GM23338 (cell line): ENCODE results near the gene TNFRSF19. TPM values are rescaled to one million over a fixed set of nuclear protein-coding genes. Genes with fewer than 3 reads are reported as not detected.

ENCODE experiments used
- ATAC-seq: fragments of 200-7000 bp; cut with Tn5 transposase; 3 replicates; pipeline ENCODE4 v1.9.1; 2020
- DNase-seq: peaks from one replicate; pipeline ENCODE4 v3.0.0-alpha.2; 2015; ENCODE audit warnings: low spot score
- H2AFZ ChIP-seq: fragments of 200-600 bp; sonication (generic); 2 replicates; pipeline ENCODE4 v1.8.0; 2016; ENCODE audit warnings: antibody characterized with exemption, mild to moderate bottlenecking, moderate library complexity
- H3F3A ChIP-seq: fragments of 200-600 bp; sonication (generic); replicated peaks from 2 replicates; pipeline ENCODE4 v1.8.0; 2017; ENCODE audit warnings: antibody characterized with exemption, mixed run types, low read depth
- H3K27ac ChIP-seq: fragments of 200-600 bp; sonication (generic); 2 replicates; pipeline ENCODE4 v1.6.1; 2016; ENCODE audit warnings: low read depth
- H3K27me3 ChIP-seq: fragments of 200-600 bp; sonication (generic); 2 replicates; pipeline ENCODE4 v1.8.0; 2016; ENCODE audit warnings: mild to moderate bottlenecking, mixed run types, moderate library complexity; ENCODE audit not compliant: insufficient read depth
- H3K36me3 ChIP-seq: fragments of 200-600 bp; sonication (generic); 2 replicates; pipeline ENCODE4 v1.8.0; 2016; ENCODE audit warnings: mild to moderate bottlenecking; ENCODE audit not compliant: insufficient read depth
- H3K4me1 ChIP-seq: fragments of 200-600 bp; sonication (generic); 2 replicates; pipeline ENCODE4 v1.8.0; 2016; ENCODE audit warnings: mild to moderate bottlenecking, moderate library complexity; ENCODE audit not compliant: insufficient read depth
- H3K4me2 ChIP-seq: fragments of 200-600 bp; sonication (generic); 2 replicates; pipeline ENCODE4 v1.7.1; 2017; ENCODE audit warnings: mixed run types
- H3K4me3 ChIP-seq: fragments of 200-600 bp; sonication (generic); 2 replicates; pipeline ENCODE4 v1.6.1; 2016; ENCODE audit warnings: mixed run types
- H3K79me2 ChIP-seq: fragments of 200-600 bp; sonication (generic); replicated peaks from 2 replicates; pipeline ENCODE4 v1.8.0; 2017; ENCODE audit warnings: mild to moderate bottlenecking; ENCODE audit not compliant: insufficient read depth
- H3K9me2 ChIP-seq: fragments of 200-600 bp; sonication (generic); 2 replicates; pipeline ENCODE4 v1.8.0; 2017; ENCODE audit not compliant: insufficient read depth
- H4K20me1 ChIP-seq: fragments of 200-600 bp; sonication (generic); replicated peaks from 2 replicates; pipeline ENCODE4 v1.8.0; 2017; ENCODE audit warnings: mild to moderate bottlenecking; ENCODE audit not compliant: insufficient read depth
- H3K27ac Mint-ChIP-seq: 2 replicates; pipeline ENCODE4 v1.8.0; 2020; ENCODE audit warnings: inconsistent platforms, mild to moderate bottlenecking, moderate library complexity, mixed read lengths
- H3K27me3 Mint-ChIP-seq: 3 replicates; pipeline ENCODE4 v1.8.0; 2022; ENCODE audit warnings: low read depth, mild to moderate bottlenecking, moderate library complexity, mixed read lengths, inconsistent platforms; ENCODE audit not compliant: insufficient read depth, poor library complexity
- H3K36me3 Mint-ChIP-seq: 3 replicates; pipeline ENCODE4 v1.8.0; 2021; ENCODE audit warnings: low read depth, mild to moderate bottlenecking, inconsistent platforms, moderate library complexity, mixed read lengths
- H3K4me1 Mint-ChIP-seq: 3 replicates; pipeline ENCODE4 v1.8.0; 2020; ENCODE audit warnings: mild to moderate bottlenecking, inconsistent platforms, mixed read lengths
- H3K4me3 Mint-ChIP-seq: 3 replicates; pipeline ENCODE4 v1.8.0; 2021; ENCODE audit warnings: moderate library complexity, mild to moderate bottlenecking, inconsistent platforms, mixed read lengths
- H3K9me3 Mint-ChIP-seq: 3 replicates; pipeline ENCODE4 v1.8.0; 2020; ENCODE audit warnings: moderate library complexity, mild to moderate bottlenecking, inconsistent platforms, mixed read lengths
- CREB1 ChIP-seq: fragments of 250-450 bp; sonication (Bioruptor Pico); IDR thresholded peaks from 2 replicates; pipeline ENCODE4 v1.5.0; 2020; ENCODE audit warnings: low read depth, mild to moderate bottlenecking, moderate library complexity
- EZH2 ChIP-seq: fragments of 200-600 bp; sonication (generic); IDR thresholded peaks from one replicate; pipeline ENCODE4 v1.8.0; 2017; ENCODE audit warnings: antibody characterized with exemption, mild to moderate bottlenecking, low read depth; ENCODE audit not compliant: unreplicated experiment
- EZH2phosphoT487 ChIP-seq: fragments of 200-600 bp; sonication (generic); IDR thresholded peaks from one replicate; pipeline ENCODE4 v1.8.1; 2018; ENCODE audit warnings: antibody characterized with exemption; ENCODE audit not compliant: unreplicated experiment
- JUNB ChIP-seq: IDR thresholded peaks from one replicate; pipeline ENCODE4 v1.6.1; 2016; ENCODE audit warnings: antibody characterized with exemption; ENCODE audit not compliant: unreplicated experiment
- NANOG ChIP-seq: IDR thresholded peaks from 2 replicates; pipeline ENCODE4 v1.6.1; 2016; ENCODE audit warnings: antibody characterized with exemption, borderline replicate concordance
- POLR2AphosphoS5 ChIP-seq: IDR thresholded peaks from 2 replicates; pipeline ENCODE4 v1.6.1; 2016; ENCODE audit warnings: antibody characterized with exemption, low read depth
- STAT1 ChIP-seq: IDR thresholded peaks from one replicate; pipeline ENCODE4 v1.6.1; 2016; ENCODE audit warnings: antibody characterized with exemption; ENCODE audit not compliant: unreplicated experiment
- ZNF114 ChIP-seq: fragments of 250-450 bp; sonication (Bioruptor Pico); IDR thresholded peaks from 2 replicates; pipeline ENCODE4 v1.5.0; 2020; ENCODE audit warnings: mild to moderate bottlenecking, moderate library complexity
- ZNF331 ChIP-seq: fragments of 250-450 bp; sonication (Bioruptor Pico); IDR thresholded peaks from 2 replicates; pipeline ENCODE4 v1.5.0; 2020; ENCODE audit warnings: low read depth, mild to moderate bottlenecking, moderate library complexity
- polyA plus RNA-seq: library from polyadenylated mRNA; unstranded; fragments of >200 nt; fragmentation: Nextera tagmentation; extraction: Ambion mirVana; gene quantifications from 2 replicates; pipeline ENCODE4 v1.2.1, GENCODE V29; 2016
- total RNA-seq: library from RNA; depleted of rRNA; stranded (reverse); fragments of >200 nt; shearing (Covaris generic); gene quantifications from 2 replicates; pipeline ENCODE4 v1.2.3, GENCODE V29; 2014
- TF ChIP-seq, protein P1 (sequence below): IDR thresholded peaks from 2 replicates; pipeline ENCODE4 v1.6.1; 2016; ENCODE audit warnings: antibody characterized with exemption
- TF ChIP-seq, protein P2 (sequence below), 2 experiments: fragments of 200-600 bp in 1 of 2; sonication (generic) in 1 of 2; conservative IDR thresholded peaks; 2 replicates each; pipeline versions ENCODE4 v1.5.1 to v1.6.1; 2016 to 2017; ENCODE audit warnings: antibody characterized with exemption in 2 of 2, low read depth in 2 of 2, mild to moderate bottlenecking in 2 of 2, moderate library complexity in 1 of 2
- TF ChIP-seq, protein P3 (sequence below): IDR thresholded peaks from one replicate; pipeline ENCODE4 v1.6.1; 2018; ENCODE audit warnings: antibody characterized with exemption; ENCODE audit not compliant: unreplicated experiment
- TF ChIP-seq, protein P4 (sequence below): fragments of 250-450 bp; sonication (Bioruptor Pico); IDR thresholded peaks from 2 replicates; pipeline ENCODE4 v1.5.0; 2020; ENCODE audit warnings: mild to moderate bottlenecking, moderate library complexity

The TNFRSF19 gene
- total and polyA plus RNA-seq, 2 experiments from 2014 or later: 0.21 to 0.35 TPM

DNA sequence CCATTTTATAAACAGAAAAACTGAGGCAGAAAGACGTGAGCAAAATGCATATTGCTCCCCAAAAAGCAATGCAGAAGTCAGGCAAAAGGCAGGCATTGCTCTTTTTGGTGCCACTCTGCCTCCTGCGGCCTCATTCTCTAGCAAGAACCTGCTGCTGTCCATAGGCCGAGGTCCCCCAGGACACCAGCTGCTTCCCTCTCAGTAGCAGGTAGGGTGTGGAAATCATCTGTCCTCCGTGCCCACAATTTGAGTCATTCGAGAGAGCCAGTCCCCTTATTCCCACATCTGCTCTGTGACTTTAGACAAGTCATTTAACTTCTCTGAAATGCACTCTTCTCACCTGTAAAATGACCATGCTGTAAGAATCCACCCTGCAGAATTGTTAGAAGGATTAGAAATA, 50.0 kb downstream of the TNFRSF19 start:
- TF ChIP-seq ZNF331 (CRISPR knock-in tag): no peak
- TF ChIP-seq, protein P1, sequence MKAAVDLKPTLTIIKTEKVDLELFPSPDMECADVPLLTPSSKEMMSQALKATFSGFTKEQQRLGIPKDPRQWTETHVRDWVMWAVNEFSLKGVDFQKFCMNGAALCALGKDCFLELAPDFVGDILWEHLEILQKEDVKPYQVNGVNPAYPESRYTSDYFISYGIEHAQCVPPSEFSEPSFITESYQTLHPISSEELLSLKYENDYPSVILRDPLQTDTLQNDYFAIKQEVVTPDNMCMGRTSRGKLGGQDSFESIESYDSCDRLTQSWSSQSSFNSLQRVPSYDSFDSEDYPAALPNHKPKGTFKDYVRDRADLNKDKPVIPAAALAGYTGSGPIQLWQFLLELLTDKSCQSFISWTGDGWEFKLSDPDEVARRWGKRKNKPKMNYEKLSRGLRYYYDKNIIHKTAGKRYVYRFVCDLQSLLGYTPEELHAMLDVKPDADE: no peak
- TF ChIP-seq STAT1: no peak
- TF ChIP-seq POLR2AphosphoS5: no peak
- TF ChIP-seq, protein P2, sequence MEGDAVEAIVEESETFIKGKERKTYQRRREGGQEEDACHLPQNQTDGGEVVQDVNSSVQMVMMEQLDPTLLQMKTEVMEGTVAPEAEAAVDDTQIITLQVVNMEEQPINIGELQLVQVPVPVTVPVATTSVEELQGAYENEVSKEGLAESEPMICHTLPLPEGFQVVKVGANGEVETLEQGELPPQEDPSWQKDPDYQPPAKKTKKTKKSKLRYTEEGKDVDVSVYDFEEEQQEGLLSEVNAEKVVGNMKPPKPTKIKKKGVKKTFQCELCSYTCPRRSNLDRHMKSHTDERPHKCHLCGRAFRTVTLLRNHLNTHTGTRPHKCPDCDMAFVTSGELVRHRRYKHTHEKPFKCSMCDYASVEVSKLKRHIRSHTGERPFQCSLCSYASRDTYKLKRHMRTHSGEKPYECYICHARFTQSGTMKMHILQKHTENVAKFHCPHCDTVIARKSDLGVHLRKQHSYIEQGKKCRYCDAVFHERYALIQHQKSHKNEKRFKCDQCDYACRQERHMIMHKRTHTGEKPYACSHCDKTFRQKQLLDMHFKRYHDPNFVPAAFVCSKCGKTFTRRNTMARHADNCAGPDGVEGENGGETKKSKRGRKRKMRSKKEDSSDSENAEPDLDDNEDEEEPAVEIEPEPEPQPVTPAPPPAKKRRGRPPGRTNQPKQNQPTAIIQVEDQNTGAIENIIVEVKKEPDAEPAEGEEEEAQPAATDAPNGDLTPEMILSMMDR (conservative IDR thresholded peaks at IDR 0.05; ENCODE audit: low read depth in 2 of 2): no peak
- no peak for TF ChIP-seq ZNF114 (CRISPR knock-in tag)
- TF ChIP-seq, protein P3, sequence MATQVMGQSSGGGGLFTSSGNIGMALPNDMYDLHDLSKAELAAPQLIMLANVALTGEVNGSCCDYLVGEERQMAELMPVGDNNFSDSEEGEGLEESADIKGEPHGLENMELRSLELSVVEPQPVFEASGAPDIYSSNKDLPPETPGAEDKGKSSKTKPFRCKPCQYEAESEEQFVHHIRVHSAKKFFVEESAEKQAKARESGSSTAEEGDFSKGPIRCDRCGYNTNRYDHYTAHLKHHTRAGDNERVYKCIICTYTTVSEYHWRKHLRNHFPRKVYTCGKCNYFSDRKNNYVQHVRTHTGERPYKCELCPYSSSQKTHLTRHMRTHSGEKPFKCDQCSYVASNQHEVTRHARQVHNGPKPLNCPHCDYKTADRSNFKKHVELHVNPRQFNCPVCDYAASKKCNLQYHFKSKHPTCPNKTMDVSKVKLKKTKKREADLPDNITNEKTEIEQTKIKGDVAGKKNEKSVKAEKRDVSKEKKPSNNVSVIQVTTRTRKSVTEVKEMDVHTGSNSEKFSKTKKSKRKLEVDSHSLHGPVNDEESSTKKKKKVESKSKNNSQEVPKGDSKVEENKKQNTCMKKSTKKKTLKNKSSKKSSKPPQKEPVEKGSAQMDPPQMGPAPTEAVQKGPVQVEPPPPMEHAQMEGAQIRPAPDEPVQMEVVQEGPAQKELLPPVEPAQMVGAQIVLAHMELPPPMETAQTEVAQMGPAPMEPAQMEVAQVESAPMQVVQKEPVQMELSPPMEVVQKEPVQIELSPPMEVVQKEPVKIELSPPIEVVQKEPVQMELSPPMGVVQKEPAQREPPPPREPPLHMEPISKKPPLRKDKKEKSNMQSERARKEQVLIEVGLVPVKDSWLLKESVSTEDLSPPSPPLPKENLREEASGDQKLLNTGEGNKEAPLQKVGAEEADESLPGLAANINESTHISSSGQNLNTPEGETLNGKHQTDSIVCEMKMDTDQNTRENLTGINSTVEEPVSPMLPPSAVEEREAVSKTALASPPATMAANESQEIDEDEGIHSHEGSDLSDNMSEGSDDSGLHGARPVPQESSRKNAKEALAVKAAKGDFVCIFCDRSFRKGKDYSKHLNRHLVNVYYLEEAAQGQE: no peak
- TF ChIP-seq, protein P4, sequence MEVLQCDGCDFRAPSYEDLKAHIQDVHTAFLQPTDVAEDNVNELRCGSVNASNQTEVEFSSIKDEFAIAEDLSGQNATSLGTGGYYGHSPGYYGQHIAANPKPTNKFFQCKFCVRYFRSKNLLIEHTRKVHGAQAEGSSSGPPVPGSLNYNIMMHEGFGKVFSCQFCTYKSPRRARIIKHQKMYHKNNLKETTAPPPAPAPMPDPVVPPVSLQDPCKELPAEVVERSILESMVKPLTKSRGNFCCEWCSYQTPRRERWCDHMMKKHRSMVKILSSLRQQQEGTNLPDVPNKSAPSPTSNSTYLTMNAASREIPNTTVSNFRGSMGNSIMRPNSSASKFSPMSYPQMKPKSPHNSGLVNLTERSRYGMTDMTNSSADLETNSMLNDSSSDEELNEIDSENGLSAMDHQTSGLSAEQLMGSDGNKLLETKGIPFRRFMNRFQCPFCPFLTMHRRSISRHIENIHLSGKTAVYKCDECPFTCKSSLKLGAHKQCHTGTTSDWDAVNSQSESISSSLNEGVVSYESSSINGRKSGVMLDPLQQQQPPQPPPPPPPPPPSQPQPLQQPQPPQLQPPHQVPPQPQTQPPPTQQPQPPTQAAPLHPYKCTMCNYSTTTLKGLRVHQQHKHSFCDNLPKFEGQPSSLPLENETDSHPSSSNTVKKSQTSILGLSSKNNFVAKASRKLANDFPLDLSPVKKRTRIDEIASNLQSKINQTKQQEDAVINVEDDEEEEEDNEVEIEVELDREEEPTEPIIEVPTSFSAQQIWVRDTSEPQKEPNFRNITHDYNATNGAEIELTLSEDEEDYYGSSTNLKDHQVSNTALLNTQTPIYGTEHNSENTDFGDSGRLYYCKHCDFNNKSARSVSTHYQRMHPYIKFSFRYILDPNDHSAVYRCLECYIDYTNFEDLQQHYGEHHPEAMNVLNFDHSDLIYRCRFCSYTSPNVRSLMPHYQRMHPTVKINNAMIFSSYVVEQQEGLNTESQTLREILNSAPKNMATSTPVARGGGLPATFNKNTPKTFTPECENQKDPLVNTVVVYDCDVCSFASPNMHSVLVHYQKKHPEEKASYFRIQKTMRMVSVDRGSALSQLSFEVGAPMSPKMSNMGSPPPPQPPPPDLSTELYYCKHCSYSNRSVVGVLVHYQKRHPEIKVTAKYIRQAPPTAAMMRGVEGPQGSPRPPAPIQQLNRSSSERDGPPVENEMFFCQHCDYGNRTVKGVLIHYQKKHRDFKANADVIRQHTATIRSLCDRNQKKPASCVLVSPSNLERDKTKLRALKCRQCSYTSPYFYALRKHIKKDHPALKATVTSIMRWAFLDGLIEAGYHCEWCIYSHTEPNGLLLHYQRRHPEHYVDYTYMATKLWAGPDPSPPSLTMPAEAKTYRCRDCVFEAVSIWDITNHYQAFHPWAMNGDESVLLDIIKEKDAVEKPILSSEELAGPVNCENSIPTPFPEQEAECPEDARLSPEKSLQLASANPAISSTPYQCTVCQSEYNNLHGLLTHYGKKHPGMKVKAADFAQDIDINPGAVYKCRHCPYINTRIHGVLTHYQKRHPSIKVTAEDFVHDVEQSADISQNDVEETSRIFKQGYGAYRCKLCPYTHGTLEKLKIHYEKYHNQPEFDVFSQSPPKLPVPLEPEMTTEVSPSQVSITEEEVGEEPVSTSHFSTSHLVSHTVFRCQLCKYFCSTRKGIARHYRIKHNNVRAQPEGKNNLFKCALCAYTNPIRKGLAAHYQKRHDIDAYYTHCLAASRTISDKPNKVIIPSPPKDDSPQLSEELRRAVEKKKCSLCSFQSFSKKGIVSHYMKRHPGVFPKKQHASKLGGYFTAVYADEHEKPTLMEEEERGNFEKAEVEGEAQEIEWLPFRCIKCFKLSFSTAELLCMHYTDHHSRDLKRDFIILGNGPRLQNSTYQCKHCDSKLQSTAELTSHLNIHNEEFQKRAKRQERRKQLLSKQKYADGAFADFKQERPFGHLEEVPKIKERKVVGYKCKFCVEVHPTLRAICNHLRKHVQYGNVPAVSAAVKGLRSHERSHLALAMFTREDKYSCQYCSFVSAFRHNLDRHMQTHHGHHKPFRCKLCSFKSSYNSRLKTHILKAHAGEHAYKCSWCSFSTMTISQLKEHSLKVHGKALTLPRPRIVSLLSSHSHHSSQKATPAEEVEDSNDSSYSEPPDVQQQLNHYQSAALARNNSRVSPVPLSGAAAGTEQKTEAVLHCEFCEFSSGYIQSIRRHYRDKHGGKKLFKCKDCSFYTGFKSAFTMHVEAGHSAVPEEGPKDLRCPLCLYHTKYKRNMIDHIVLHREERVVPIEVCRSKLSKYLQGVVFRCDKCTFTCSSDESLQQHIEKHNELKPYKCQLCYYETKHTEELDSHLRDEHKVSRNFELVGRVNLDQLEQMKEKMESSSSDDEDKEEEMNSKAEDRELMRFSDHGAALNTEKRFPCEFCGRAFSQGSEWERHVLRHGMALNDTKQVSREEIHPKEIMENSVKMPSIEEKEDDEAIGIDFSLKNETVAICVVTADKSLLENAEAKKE (CRISPR knock-in tag): no peak
- no peak for TF ChIP-seq NANOG
- no peak for TF ChIP-seq JUNB
- TF ChIP-seq EZH2: no peak
- no peak for TF ChIP-seq CREB1 (CRISPR knock-in tag)
- TF ChIP-seq EZH2phosphoT487: no peak
- Mint-ChIP-seq H3K27me3 (no peaks in the 10 kb centered on the region), H3K27ac (no peak overlapping the region)

More for the DNA sequence above, 50.0 kb downstream of the TNFRSF19 start:
- no peak overlapping the region for H3K4me3 Mint-ChIP-seq
- Histone ChIP-seq H3K4me2 (no peak overlapping the region), H3K4me3 (no peak overlapping the region), H3K27ac (no peak overlapping the region), H3K4me1 (no peaks in the 10 kb centered on the region; the same call in 1 of the 2 replicates), H4K20me1 (no peaks in the 10 kb centered on the region), H2AFZ (no peak overlapping the region), H3K79me2 (no peaks in the 10 kb centered on the region), H3K27me3 (no peaks in the 10 kb centered on the region), H3F3A (no peaks in the 10 kb centered on the region), H3K36me3 (no peaks in the 10 kb centered on the region), H3K9me2 (no peaks in the 10 kb centered on the region)
- H3K9me3 Mint-ChIP-seq: no peaks in the 10 kb centered on the region; the same call in 2 of the 3 replicates
- H3K4me1 Mint-ChIP-seq: no peaks in the 10 kb centered on the region; the same call in none of the 3 replicates
- H3K36me3 Mint-ChIP-seq: no peaks in the 10 kb centered on the region; the same call in 2 of the 3 replicates
- ATAC-seq (no peak), DNase-seq (no peak)
